SK-N-MC (cell line): ENCODE results near the gene LTBP4.

Source experiments
- DNase-seq: peaks from one replicate; pipeline ENCODE4 v3.0.0-alpha.2; 2011; ENCODE audit warnings: low read depth, low spot score
- H3K27ac ChIP-seq: fragments of 200-600 bp; sonication (generic); 2 replicates; pipeline ENCODE4 v1.5.1; 2016; ENCODE audit warnings: mixed run types
- H3K36me3 ChIP-seq: fragments of 200-600 bp; sonication (generic); 2 replicates; pipeline ENCODE4 v1.6.1; 2017; ENCODE audit warnings: antibody characterized with exemption, low read length, mixed read lengths; ENCODE audit not compliant: insufficient read depth
- H3K4me3 ChIP-seq: fragments of 200-600 bp; sonication (generic); 2 replicates; pipeline ENCODE4 v1.5.1; 2016
- H3K9ac ChIP-seq: fragments of 200-600 bp; sonication (generic); 2 replicates; pipeline ENCODE4 v1.8.0; 2017; ENCODE audit warnings: mixed run types, mixed read lengths; ENCODE audit not compliant: insufficient read length
- H3K9me3 ChIP-seq: fragments of 200-600 bp; sonication (generic); 2 replicates; pipeline ENCODE4 v1.6.1; 2017; ENCODE audit warnings: low read depth, mild to moderate bottlenecking, antibody characterized with exemption, low read length, moderate library complexity, mixed read lengths
- EZH2 ChIP-seq: fragments of 200-600 bp; sonication (generic); IDR thresholded peaks from one replicate; pipeline ENCODE4 v1.6.1; 2017; ENCODE audit warnings: antibody characterized with exemption
- FOXP2 ChIP-seq: optimal IDR thresholded peaks from 2 replicates; pipeline ENCODE3; 2011; ENCODE audit warnings: mild to moderate bottlenecking, moderate library complexity; ENCODE audit not compliant: insufficient read depth; ENCODE audit errors: extremely low read length, control extremely low read depth
- POLR2AphosphoS5 ChIP-seq: IDR thresholded peaks from 2 replicates; pipeline ENCODE4 v1.6.1; 2012; ENCODE audit warnings: mild to moderate bottlenecking, low read depth, low read length, borderline replicate concordance

The LTBP4 gene

DNA sequence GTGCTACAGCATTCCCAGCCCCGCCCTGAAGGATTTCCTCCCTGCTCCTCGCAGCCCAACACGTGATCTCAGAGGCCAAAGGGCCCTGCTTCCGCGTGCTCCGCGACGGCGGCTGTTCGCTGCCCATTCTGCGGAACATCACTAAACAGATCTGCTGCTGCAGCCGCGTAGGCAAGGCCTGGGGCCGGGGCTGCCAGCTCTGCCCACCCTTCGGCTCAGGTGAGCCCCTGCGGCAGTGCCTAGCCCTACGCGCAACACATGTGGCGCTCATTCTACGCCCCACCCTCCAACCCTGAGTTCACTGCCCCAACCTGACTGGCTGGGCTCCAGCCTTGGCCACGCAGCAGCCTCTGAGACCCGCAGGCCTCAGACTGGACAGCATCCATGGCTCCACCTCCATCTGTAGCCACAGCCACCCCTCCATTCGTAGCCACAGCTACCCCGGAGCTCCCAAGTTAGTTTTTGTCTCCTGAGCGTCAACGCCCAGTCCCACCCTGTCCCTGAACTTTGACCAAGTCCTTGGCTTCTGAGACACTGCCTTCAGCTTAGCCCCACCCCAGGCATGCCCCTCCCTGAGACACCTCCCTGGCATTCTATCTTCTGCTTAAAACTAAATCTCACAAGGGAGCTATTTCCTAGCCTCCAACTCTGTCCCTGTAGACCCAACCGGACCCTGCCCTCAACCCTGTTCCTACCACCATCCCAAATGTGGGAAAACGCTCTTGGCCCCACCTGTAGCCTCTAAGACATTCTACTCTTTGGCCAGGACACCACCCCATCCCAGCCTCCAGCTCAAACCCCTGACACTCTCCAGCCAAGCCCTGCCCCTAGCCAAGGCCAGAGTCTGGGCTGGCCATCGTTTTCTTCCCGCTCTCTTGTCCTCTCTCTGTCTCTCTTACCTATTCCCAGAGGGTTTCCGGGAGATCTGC is 6.4 kb downstream of the LTBP4 start:
- Histone ChIP-seq H3K9me3 (no peaks in the 10 kb centered on the region), H3K4me3 (no peak overlapping the region), H3K9ac (no peak overlapping the region), H3K27ac (no peak overlapping the region), H3K36me3 (no peaks in the 10 kb centered on the region)
- DNase-seq = no peak
- TF ChIP-seq FOXP2 (no peak), POLR2AphosphoS5 (no peak), EZH2 (no peak)

GRCh38 chr19:40608240-40608621 is 7.1 kb downstream of the LTBP4 start:
- Histone ChIP-seq H3K4me3 (no peak overlapping the region), H3K27ac (no peak overlapping the region), H3K9ac (no peak overlapping the region), H3K9me3 (no peaks in the 10 kb centered on the region), H3K36me3 (no peaks in the 10 kb centered on the region)
- no peak for TF ChIP-seq EZH2
- TF ChIP-seq FOXP2 = no peak
- TF ChIP-seq POLR2AphosphoS5 = no peak
- no peak for DNase-seq

DNA sequence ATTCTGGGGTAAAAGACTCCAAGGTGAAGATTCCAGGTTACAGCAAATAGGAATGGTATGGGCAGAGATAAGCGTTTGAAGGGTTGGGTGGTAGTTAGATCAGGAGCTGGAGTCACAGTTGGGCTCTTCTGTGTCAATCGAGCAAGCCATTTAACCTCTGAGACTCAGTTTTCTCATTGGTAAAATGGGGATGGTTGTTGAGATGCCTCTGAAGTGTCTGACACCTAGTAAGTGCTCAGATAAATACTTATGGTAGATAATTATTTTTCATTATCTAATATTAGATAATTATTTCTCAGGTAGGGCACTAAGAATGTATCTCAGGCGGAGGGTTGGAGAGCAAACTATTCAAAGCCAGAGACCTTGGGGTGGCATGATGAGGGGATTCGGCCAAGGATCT is 7.8 kb downstream of the LTBP4 start:
- Histone ChIP-seq H3K36me3 (no peaks in the 10 kb centered on the region), H3K4me3 (peak overlapping the region; percentile 78), H3K9me3 (no peaks in the 10 kb centered on the region), H3K27ac (no peak overlapping the region), H3K9ac (no peak overlapping the region)
- TF ChIP-seq EZH2 (no peak), POLR2AphosphoS5 (no peak), FOXP2 (no peak)
- DNase-seq = no peak

- Histone ChIP-seq H3K9ac (no peak overlapping the region), H3K27ac (no peak overlapping the region), H3K4me3 (peak overlapping the region; percentile 78), H3K36me3 (no peaks in the 10 kb centered on the region), H3K9me3 (no peaks in the 10 kb centered on the region)
- no peak for DNase-seq
- TF ChIP-seq FOXP2 (no peak), EZH2 (no peak), POLR2AphosphoS5 (no peak)
Observed at GRCh38 chr19:40609561-40610395, 8.6 kb downstream of the LTBP4 start.

DNA sequence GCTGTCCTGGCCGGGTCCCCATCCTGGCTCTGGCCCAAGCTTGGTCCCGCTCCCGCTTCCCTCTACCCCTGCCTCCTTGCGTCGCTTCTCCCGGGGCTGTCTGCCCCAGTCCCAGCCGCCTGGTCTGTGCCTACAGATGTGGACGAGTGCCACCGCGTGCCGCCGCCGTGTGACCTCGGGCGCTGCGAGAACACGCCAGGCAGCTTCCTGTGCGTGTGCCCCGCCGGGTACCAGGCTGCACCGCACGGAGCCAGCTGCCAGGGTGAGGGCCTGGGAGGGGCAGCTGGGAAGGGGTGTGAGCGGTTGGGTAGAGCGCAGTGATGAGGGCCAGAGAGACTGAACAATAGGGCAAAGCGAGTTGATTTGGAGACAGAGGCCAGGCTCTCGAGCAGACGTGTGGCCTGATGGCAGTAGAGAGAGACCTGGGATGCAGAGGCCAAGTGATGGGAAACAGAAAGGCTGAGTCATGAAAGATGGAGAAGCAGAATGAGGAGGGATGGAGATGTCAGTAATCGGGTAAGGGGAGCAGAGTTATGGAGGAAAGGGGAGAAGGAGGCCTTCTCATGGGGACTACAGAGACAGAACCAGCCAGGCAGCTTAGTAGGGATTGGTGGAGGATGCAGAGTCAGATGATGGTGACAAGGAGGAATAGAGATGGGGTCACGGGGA is 9.4 kb downstream of the LTBP4 start:
- Histone ChIP-seq H3K9me3 (no peaks in the 10 kb centered on the region), H3K9ac (no peak overlapping the region), H3K27ac (no peak overlapping the region), H3K4me3 (peak overlapping the region; percentile 78), H3K36me3 (0 out of 2 replicates have a peak, but pooled peaks cover 3% of the 10 kb centered on the region)
- TF ChIP-seq POLR2AphosphoS5 = peak; percentile 3; the same call in 1 of the 2 replicates
- no peak for TF ChIP-seq EZH2
- DNase-seq = no peak

DNA sequence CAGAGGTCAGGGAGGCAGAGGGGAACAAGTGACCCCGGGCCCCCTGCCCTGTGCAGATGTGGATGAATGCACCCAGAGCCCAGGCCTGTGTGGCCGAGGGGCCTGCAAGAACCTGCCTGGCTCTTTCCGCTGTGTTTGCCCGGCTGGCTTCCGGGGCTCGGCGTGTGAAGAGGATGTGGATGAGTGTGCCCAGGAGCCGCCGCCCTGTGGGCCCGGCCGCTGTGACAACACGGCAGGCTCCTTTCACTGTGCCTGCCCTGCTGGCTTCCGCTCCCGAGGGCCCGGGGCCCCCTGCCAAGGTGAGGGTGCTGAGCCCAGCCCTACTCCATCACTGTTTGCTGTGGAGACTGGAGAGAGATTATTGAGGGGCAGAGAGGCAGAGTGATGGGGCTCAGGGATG is 9.9 kb downstream of the LTBP4 start:
- no peak overlapping the region for H3K9ac ChIP-seq
- peaks cover 6% of the 10 kb centered on the region; the same call in 1 of the 2 replicates for H3K36me3 ChIP-seq
- TF ChIP-seq EZH2 (no peak), POLR2AphosphoS5 (no peak), FOXP2 (no peak)
- no peak for DNase-seq
- H3K4me3 ChIP-seq = no peak overlapping the region
- no peaks in the 10 kb centered on the region for H3K9me3 ChIP-seq
- H3K27ac ChIP-seq = no peak overlapping the region

GRCh38 chr19:40611900-40612698 is 10.9 kb downstream of the LTBP4 start:
- TF ChIP-seq EZH2 (no peak), FOXP2 (no peak), POLR2AphosphoS5 (no peak)
- no peak overlapping the region for H3K9ac ChIP-seq
- H3K36me3 ChIP-seq = peaks cover 11% of the 10 kb centered on the region; the same call in 1 of the 2 replicates
- no peak overlapping the region for H3K4me3 ChIP-seq
- H3K9me3 ChIP-seq = no peaks in the 10 kb centered on the region
- no peak for DNase-seq
- H3K27ac ChIP-seq = no peak overlapping the region
